C4-2B (cell line): ENCODE measurements around the gene POP7.
A peak's percentile ranks its signal among the peaks of the same experiment; 100 is the strongest.
"Not testable (repeated sequence)": the region's sequence is repeated elsewhere in the genome, so short reads cannot be mapped to it uniquely, and the experiment has no call there.

Experiments used
- H3K27ac ChIP-seq: fragments of 450-650 bp; 2 replicates; pipeline ENCODE4 v1.5.1; 2017
- CTCF ChIP-seq: fragments of 450-650 bp; conservative IDR thresholded peaks from 2 replicates; pipeline ENCODE4 v1.5.1; 2017; ENCODE audit warnings: mild to moderate bottlenecking
- ZFX ChIP-seq: fragments of 450-650 bp; IDR thresholded peaks from 2 replicates; pipeline ENCODE4 v1.6.1; 2017

The POP7 gene

GRCh38 chr7:100717073-100717472 is 11.2 kb downstream of the POP7 start:
- 0 out of 2 replicates have a peak, but pooled peaks have one; percentile 15 for TF ChIP-seq ZFX
- not testable (repeated sequence) for H3K27ac ChIP-seq

- TF ChIP-seq ZFX (no peak), CTCF (no peak)
- H3K27ac ChIP-seq = no peak overlapping the region
Observed at GRCh38 chr7:100719523-100720278, 13.8 kb downstream of the POP7 start.

GRCh38 chr7:100720279-100720670 is 14.4 kb downstream of the POP7 start, which contains the start of gene EPO:
Gene EPO, plus strand, starts transcription at chr7:100720468. Its CDS starts 513 bp downstream, at chr7:100720981.
- no peak for TF ChIP-seq CTCF
- no peak for TF ChIP-seq ZFX

GRCh38 chr7:100720671-100721504 is 15.0 kb downstream of the POP7 start:
- H3K27ac ChIP-seq = no peak overlapping the region
- TF ChIP-seq ZFX = no peak
- no peak for TF ChIP-seq CTCF

More at GRCh38 chr7:100720279-100720670, 14.4 kb downstream of the POP7 start, which contains the start of gene EPO:
- no peak within 1 kb of the TSS for H3K27ac ChIP-seq

GRCh38 chr7:100721505-100721812 is 15.5 kb downstream of the POP7 start:
- no peak overlapping the region for H3K27ac ChIP-seq
- no peak for TF ChIP-seq CTCF
- no peak for TF ChIP-seq ZFX

- TF ChIP-seq CTCF = no peak
- H3K27ac ChIP-seq = no peak overlapping the region
Observed at GRCh38 chr7:100722480-100723212, 16.7 kb downstream of the POP7 start.

GRCh38 chr7:100723732-100724275 is 17.9 kb downstream of the POP7 start:
- no peak overlapping the region for H3K27ac ChIP-seq

GRCh38 chr7:100724364-100724763 is 18.4 kb downstream of the POP7 start:
- H3K27ac ChIP-seq = not testable (repeated sequence)

More at GRCh38 chr7:100723732-100724275, 17.9 kb downstream of the POP7 start:
- no peak for TF ChIP-seq ZFX
- TF ChIP-seq CTCF = no peak
